KMS-11 (cell line): Measurements from ENCODE around the gene HLA-DPA1.

Experiments
- H2AFZ ChIP-seq: fragments of 200-600 bp; sonication (generic); 2 replicates; pipeline ENCODE4 v1.6.1; 2016; ENCODE audit warnings: antibody characterized with exemption, mixed run types, low read depth
- H3K27ac ChIP-seq: fragments of 200-600 bp; sonication (generic); 2 replicates; pipeline ENCODE4 v1.6.1; 2016; ENCODE audit warnings: mild to moderate bottlenecking, mixed run types
- H3K27me3 ChIP-seq: fragments of 200-600 bp; sonication (generic); 2 replicates; pipeline ENCODE4 v1.6.1; 2017; ENCODE audit warnings: mild to moderate bottlenecking, low read depth, mixed run types, moderate library complexity; ENCODE audit not compliant: insufficient read depth
- H3K36me3 ChIP-seq: fragments of 200-600 bp; sonication (generic); 2 replicates; pipeline ENCODE4 v1.6.1; 2017; ENCODE audit warnings: mild to moderate bottlenecking, mixed run types; ENCODE audit not compliant: insufficient read depth
- H3K4me1 ChIP-seq: fragments of 200-600 bp; sonication (generic); 2 replicates; pipeline ENCODE4 v1.6.1; 2016; ENCODE audit warnings: mild to moderate bottlenecking, low read depth, mixed run types; ENCODE audit not compliant: poor library complexity, severe bottlenecking
- H3K4me2 ChIP-seq: fragments of 200-600 bp; sonication (generic); 2 replicates; pipeline ENCODE4 v1.7.0; 2016; ENCODE audit warnings: mild to moderate bottlenecking, mixed run types
- H3K4me3 ChIP-seq: fragments of 200-600 bp; sonication (generic); IDR thresholded peaks from 2 replicates; pipeline ENCODE4 v1.6.1; 2017; ENCODE audit warnings: low read depth, low read length, mixed read lengths; ENCODE audit not compliant: insufficient read depth
- H3K79me2 ChIP-seq: fragments of 200-600 bp; sonication (generic); 2 replicates; pipeline ENCODE4 v1.6.1; 2016; ENCODE audit warnings: low read depth, mixed run types; ENCODE audit not compliant: insufficient read depth
- H3K9ac ChIP-seq: fragments of 200-600 bp; sonication (generic); 2 replicates; pipeline ENCODE4 v1.6.1; 2016; ENCODE audit warnings: mild to moderate bottlenecking, mixed run types
- H4K20me1 ChIP-seq: fragments of 200-600 bp; sonication (generic); 2 replicates; pipeline ENCODE4 v1.6.1; 2016; ENCODE audit warnings: mild to moderate bottlenecking, mixed run types; ENCODE audit not compliant: insufficient read depth
- TF ChIP-seq, protein P1 (sequence below): fragments of 200-600 bp; sonication (generic); conservative IDR thresholded peaks from 2 replicates; pipeline ENCODE4 v1.6.1; 2017; ENCODE audit warnings: low read depth, mild to moderate bottlenecking, antibody characterized with exemption, low read length, moderate library complexity, mixed read lengths

Gene HLA-DPA1

DNA sequence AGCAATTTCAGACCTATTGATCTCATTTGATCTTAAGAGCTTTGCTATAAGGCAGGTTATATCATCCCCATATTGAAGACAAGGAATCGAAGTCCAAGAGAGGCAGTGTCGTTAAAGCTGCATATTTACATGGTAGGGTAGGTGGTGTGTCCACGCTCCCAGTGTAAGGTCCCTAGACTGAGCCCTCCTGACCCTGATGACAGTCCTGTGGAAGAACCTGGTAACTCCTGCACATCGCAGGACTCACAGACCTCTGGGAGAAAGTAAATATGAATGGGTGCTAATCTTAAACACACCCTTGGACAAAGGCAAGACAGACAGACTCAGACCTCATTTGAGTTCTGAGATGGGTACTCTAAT, 1.7 kb upstream of the HLA-DPA1 start:
- TF ChIP-seq, protein P1, sequence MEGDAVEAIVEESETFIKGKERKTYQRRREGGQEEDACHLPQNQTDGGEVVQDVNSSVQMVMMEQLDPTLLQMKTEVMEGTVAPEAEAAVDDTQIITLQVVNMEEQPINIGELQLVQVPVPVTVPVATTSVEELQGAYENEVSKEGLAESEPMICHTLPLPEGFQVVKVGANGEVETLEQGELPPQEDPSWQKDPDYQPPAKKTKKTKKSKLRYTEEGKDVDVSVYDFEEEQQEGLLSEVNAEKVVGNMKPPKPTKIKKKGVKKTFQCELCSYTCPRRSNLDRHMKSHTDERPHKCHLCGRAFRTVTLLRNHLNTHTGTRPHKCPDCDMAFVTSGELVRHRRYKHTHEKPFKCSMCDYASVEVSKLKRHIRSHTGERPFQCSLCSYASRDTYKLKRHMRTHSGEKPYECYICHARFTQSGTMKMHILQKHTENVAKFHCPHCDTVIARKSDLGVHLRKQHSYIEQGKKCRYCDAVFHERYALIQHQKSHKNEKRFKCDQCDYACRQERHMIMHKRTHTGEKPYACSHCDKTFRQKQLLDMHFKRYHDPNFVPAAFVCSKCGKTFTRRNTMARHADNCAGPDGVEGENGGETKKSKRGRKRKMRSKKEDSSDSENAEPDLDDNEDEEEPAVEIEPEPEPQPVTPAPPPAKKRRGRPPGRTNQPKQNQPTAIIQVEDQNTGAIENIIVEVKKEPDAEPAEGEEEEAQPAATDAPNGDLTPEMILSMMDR = no peak
- Histone ChIP-seq H3K9ac (no peak overlapping the region), H3K4me1 (peaks cover 23% of the 10 kb centered on the region), H2AFZ (peak overlapping the region; percentile 66; the same call in 1 of the 2 replicates), H3K79me2 (no peaks in the 10 kb centered on the region), H3K4me3 (no peak overlapping the region), H3K36me3 (no peaks in the 10 kb centered on the region), H3K4me2 (no peak overlapping the region; the same call in 1 of the 2 replicates), H3K27ac (no peak overlapping the region), H3K27me3 (no peaks in the 10 kb centered on the region), H4K20me1 (no peaks in the 10 kb centered on the region)

DNA sequence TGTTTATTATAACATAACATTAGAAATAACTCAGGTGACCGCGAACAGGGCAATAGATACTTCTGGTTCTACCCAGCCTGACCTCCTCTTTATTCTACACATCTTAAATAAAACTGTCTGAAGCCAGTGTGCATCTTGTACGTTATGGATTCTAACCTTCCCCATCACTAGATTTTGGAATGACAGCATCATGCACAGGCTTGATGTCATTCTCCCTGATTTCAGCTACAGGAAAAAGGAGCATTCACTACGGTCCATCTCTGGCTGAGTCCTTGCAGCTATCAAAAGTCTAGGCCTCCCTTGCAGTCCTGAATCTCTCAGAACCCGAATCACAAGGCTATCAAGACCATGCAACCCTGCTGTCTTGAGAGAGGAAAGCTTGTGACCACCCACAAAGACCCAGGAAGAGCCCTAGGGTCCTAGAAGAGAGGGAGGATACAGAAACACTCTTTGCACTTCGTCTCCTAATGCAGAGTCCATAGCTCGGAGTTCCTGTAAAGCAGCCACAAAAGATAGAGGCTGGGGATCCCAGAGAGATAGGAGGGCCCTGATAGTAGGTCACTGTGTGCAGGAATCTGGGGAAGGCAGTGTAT, 845 bp downstream of the HLA-DPA1 start:
- Histone ChIP-seq H3K9ac (no peak overlapping the region), H4K20me1 (no peaks in the 10 kb centered on the region), H3K27ac (no peak overlapping the region), H3K4me2 (no peak overlapping the region), H3K27me3 (no peaks in the 10 kb centered on the region), H3K4me1 (peaks cover 23% of the 10 kb centered on the region), H2AFZ (no peak overlapping the region), H3K36me3 (no peaks in the 10 kb centered on the region), H3K4me3 (no peak overlapping the region), H3K79me2 (no peaks in the 10 kb centered on the region)
- TF ChIP-seq, protein P1 = no peak

DNA sequence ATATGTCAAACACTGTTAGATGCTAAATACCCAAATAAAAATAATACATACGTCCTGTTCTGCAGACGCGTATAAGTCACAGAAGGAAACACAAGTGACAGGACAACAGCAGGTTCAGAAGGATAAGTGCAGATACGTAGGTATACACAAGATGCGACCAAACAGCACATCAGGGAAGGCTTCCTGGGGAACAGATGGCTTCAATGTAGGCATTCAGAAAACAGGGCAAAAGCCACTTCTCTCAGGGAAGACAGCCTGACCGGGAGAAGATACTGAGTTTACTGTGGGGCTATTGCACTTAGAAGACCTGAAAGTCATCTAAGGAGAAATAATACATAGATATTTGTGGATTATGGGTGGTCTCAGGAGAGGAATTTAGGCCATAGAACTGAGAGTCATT, 1.9 kb downstream of the HLA-DPA1 start:
- Histone ChIP-seq H3K4me3 (no peak overlapping the region), H3K9ac (no peak overlapping the region), H3K79me2 (no peaks in the 10 kb centered on the region), H3K36me3 (no peaks in the 10 kb centered on the region), H3K27ac (no peak overlapping the region), H4K20me1 (no peaks in the 10 kb centered on the region), H2AFZ (no peak overlapping the region), H3K4me1 (peaks cover 23% of the 10 kb centered on the region), H3K27me3 (no peaks in the 10 kb centered on the region), H3K4me2 (no peak overlapping the region)
- TF ChIP-seq, protein P1 = no peak

DNA sequence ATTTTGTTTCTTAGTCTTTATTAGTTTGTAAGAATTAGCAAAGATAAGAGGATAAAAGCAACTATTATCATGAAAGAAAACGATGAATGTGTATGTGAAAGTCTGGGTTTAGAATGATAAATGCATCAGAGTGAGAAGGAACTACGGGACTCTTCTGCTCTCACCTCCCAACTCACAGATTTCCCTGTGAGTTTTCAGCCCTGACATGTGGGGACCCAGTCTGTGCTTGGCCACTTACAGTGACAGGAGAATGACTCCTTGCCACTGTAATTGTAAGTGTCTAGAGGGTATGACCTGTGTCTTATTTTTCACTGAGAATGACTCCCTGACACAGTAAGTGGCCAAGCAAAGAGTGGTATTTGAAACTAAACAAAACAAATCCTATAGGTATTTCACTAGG, 2.5 kb downstream of the HLA-DPA1 start:
- no peaks in the 10 kb centered on the region for H3K79me2 ChIP-seq
- H2AFZ ChIP-seq = no peak overlapping the region
- no peaks in the 10 kb centered on the region for H3K36me3 ChIP-seq
- H3K4me2 ChIP-seq = no peak overlapping the region
- H3K4me1 ChIP-seq = peaks cover 23% of the 10 kb centered on the region
- TF ChIP-seq, protein P1 = no peak
- H4K20me1 ChIP-seq = no peaks in the 10 kb centered on the region
- no peak overlapping the region for H3K27ac ChIP-seq
- no peak overlapping the region for H3K9ac ChIP-seq
- H3K4me3 ChIP-seq = no peak overlapping the region
- no peaks in the 10 kb centered on the region for H3K27me3 ChIP-seq
